Nephron progenitor cell (in vitro differentiated cells): ENCODE data around the gene LOXL3.

Experiments used
- DNase-seq: peaks from one replicate; pipeline ENCODE4 v3.0.0; 2021
- H3K27ac Mint-ChIP-seq: 2 replicates; pipeline ENCODE4 v1.8.0; 2021; ENCODE audit warnings: mild to moderate bottlenecking, moderate library complexity, mixed read lengths
- H3K27me3 Mint-ChIP-seq: 2 replicates; pipeline ENCODE4 v1.8.0; 2021; ENCODE audit warnings: mild to moderate bottlenecking, low read depth, mixed read lengths; ENCODE audit not compliant: poor library complexity
- H3K36me3 Mint-ChIP-seq: 2 replicates; pipeline ENCODE4 v1.8.0; 2021; ENCODE audit warnings: low read depth, mixed read lengths
- H3K4me1 Mint-ChIP-seq: 2 replicates; pipeline ENCODE4 v1.8.0; 2021; ENCODE audit warnings: mixed read lengths
- H3K4me3 Mint-ChIP-seq: 2 replicates; pipeline ENCODE4 v1.8.0; 2021; ENCODE audit warnings: mild to moderate bottlenecking, moderate library complexity, mixed read lengths
- H3K9me3 Mint-ChIP-seq: 2 replicates; pipeline ENCODE4 v1.8.0; 2021; ENCODE audit warnings: mild to moderate bottlenecking, moderate library complexity, mixed read lengths
- TF ChIP-seq, protein P1 (sequence below): fragments of 200-600 bp; sonication (generic); IDR thresholded peaks from 2 replicates; pipeline ENCODE4 v1.5.0; 2021; ENCODE audit warnings: antibody characterized with exemption

Gene LOXL3

DNA sequence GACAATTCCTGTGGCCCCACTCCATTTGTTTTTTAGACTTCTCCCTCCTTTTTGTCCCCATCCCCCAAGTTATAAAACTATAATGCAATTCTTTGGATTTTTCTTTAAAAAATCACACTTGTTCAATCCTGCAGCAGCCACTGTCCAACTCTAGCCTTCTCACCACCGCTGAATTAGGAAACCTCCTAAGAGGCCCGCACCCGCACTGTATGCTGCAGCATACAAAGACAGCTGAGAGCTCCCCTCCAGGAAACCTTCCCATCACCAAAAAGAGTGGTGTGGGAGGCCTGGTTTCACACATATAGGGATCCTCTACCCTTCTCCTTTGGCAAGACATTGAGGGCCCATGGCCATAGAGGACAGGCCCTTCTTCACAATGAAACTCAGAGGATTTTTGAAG lies 49.2 kb downstream of the LOXL3 start:
- peaks cover 100% of the 10 kb centered on the region for H3K27me3 Mint-ChIP-seq
- TF ChIP-seq, protein P1, sequence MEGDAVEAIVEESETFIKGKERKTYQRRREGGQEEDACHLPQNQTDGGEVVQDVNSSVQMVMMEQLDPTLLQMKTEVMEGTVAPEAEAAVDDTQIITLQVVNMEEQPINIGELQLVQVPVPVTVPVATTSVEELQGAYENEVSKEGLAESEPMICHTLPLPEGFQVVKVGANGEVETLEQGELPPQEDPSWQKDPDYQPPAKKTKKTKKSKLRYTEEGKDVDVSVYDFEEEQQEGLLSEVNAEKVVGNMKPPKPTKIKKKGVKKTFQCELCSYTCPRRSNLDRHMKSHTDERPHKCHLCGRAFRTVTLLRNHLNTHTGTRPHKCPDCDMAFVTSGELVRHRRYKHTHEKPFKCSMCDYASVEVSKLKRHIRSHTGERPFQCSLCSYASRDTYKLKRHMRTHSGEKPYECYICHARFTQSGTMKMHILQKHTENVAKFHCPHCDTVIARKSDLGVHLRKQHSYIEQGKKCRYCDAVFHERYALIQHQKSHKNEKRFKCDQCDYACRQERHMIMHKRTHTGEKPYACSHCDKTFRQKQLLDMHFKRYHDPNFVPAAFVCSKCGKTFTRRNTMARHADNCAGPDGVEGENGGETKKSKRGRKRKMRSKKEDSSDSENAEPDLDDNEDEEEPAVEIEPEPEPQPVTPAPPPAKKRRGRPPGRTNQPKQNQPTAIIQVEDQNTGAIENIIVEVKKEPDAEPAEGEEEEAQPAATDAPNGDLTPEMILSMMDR: no peak

DNA sequence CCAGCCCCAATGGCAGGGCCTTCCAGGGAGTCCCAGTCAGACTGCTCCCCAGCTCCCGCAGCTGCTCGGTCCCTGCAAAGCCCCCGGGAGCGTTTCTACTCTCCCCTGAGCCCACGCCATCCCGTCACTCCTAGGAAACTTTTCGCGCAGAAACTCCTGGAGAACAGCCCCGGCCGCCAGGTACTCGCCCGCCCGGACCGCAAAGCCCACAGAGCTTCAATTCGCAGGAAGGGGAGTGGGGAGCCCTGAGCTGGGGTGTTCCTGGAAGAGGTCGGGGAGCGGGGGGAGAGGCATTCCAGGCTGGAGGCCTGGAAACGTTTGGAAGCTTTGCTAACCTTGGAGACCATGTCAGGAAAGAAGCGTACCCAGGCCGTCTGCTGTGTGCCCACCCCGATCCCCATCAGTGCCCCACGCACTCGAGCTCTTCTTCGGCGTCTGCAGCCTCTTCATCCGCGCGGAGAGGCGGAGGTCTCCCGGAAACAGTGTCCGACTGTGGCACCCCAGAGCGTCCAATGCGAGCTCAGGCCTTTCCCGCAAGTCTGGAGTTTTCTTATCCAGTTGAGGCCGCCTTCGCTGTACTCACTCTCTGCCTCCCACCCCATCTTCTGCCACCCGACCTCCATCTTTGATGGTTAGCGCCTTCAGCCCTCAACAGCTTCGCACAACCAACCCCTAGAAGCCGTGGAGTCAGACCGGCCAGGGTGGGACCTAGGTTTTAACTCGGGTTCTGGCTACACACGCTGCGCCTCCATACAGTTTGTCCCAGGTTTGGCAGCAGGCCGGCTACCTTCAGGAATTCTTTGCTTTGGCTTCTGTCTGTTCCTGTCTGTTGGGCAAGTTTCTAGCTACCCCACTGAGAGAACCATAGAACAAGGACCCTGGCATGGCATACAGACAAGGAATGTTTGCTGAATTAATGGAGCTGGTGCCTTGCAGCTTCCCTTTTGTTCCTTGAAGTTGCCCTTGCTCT lies 50.0 kb downstream of the LOXL3 start:
- Mint-ChIP-seq H3K27me3 (peaks cover 100% of the 10 kb centered on the region), H3K4me1 (peaks cover 87% of the 10 kb centered on the region), H3K27ac (no peak overlapping the region), H3K36me3 (peaks cover 30% of the 10 kb centered on the region), H3K9me3 (no peaks in the 10 kb centered on the region), H3K4me3 (peak overlapping the region; percentile 89)
- TF ChIP-seq, protein P1: no peak
- DNase-seq: peak; percentile 15

More for the DNA sequence above, 49.2 kb downstream of the LOXL3 start:
- Mint-ChIP-seq H3K36me3 (peaks cover 30% of the 10 kb centered on the region), H3K27ac (no peak overlapping the region), H3K9me3 (no peaks in the 10 kb centered on the region), H3K4me3 (peak overlapping the region; percentile 89), H3K4me1 (peaks cover 83% of the 10 kb centered on the region)
- DNase-seq: no peak

DNA sequence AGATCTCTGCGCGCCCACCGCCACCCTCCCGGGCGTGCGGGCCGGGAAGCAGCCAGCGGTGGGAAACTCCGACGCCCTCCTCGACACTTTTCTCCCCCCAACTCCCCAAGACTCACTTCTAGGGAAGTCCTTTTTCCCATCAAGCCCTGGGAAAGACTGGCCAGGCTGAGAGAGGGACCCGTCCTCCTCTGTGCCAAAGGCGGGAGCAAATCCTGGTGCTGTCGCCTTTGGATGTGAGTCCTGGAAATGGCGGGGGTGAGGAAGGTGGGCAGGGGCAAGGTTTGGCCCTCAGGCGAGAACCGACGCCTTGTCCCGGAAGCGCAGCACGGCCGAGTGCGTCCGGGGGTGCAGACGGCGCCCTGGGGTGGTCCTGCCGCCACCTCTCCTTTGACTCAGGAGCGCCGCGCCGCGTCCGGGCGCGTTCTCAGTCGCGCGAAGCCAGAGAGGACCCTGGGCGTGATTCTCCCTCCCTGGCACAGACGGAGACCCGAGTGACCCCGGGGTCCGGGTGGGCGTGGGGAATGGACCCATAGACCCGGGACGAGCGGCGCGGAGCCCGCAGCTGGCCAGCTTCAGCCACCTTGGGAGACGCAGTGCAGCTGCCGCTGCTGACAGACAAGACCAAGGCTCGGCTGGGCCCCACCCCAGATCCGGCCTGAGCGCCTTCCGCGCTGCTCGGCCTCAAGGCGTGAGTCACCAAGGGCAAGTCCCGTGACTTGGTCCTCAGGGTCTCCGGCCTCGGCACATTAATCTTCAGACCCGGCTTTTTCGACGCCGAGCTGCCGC lies 50.8 kb downstream of the LOXL3 start:
- no peaks in the 10 kb centered on the region for H3K9me3 Mint-ChIP-seq
- H3K27me3 Mint-ChIP-seq: peaks cover 100% of the 10 kb centered on the region
- H3K27ac Mint-ChIP-seq: no peak overlapping the region

DNA sequence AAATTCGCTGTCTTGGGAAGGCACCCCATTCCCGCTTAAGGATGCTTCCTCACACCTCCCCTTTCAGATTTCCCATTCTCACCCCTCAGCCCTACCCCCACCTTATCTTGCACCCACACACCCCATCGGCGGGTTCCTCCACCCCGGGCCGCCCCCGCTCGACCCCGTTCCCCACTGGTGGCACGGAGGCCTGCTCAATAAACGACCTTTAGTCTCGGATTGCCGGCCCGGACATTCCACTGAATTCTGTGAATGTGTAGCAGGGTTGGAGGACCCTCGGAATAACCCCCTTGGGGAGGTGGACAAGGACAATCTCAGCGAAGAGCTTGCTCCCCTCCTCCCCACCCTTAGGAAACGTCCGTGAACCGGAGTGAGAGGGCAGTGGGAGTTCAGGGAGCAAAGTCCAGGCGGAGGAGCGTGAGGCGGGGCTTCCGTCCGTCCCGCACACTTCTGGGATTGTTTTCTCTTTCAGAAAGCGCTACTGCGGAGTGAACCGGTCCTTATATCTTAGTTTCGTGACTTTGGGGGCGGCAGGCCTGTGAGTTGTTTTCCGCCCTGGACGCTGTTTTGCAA lies 51.5 kb downstream of the LOXL3 start:
- DNase-seq: peak; percentile 45
- H3K27ac Mint-ChIP-seq: peak overlapping the region; percentile 61
- H3K9me3 Mint-ChIP-seq: no peaks in the 10 kb centered on the region
- H3K27me3 Mint-ChIP-seq: peaks cover 100% of the 10 kb centered on the region
- peaks cover 30% of the 10 kb centered on the region for H3K36me3 Mint-ChIP-seq
- H3K4me1 Mint-ChIP-seq: peaks cover 90% of the 10 kb centered on the region
- TF ChIP-seq, protein P1: no peak
- H3K4me3 Mint-ChIP-seq: peak overlapping the region; percentile 89

More for the DNA sequence above, 50.8 kb downstream of the LOXL3 start:
- DNase-seq: peak; percentile 64
- TF ChIP-seq, protein P1: no peak
- peaks cover 87% of the 10 kb centered on the region for H3K4me1 Mint-ChIP-seq
- peaks cover 30% of the 10 kb centered on the region for H3K36me3 Mint-ChIP-seq
- H3K4me3 Mint-ChIP-seq: peak overlapping the region; percentile 89

DNA sequence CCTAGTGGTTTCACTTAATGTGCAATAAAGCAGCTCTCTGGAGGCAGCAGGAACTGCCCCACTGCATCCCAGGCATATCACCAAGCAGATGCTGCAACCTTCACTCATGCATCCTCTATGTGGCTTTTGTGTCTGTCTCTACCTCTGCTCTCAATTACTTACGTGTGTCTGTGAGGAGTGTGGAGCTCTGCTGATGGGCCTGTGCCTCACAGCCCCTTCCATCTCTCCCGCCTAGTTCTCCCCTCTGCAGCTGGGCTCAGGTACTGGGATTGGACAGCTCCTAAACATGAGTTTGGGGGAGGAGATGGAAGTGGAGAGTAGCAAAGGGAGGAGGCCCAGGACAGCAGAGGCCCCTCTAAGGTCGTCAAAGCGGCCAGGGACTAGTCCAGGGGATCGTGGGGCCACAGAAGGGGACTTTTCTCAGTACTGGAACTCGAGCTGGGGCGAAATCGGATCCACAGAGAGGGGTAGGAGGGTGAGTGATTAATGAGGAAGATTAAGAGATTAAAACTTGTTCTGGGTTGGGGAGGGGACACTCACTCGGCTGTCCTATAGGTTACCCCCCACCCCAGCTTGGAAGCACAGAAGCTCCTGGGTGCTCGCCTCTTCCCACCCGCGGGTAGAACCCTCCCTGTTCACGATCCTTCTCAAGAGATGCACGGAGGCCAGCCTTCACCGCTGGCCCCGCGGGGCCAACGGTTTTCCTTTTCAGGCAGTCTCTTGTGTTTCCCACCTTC lies 52.2 kb downstream of the LOXL3 start:
- Mint-ChIP-seq H3K9me3 (no peaks in the 10 kb centered on the region), H3K27me3 (peaks cover 100% of the 10 kb centered on the region), H3K4me3 (peak overlapping the region; percentile 89), H3K27ac (peak overlapping the region; percentile 77), H3K36me3 (peaks cover 25% of the 10 kb centered on the region), H3K4me1 (peaks cover 83% of the 10 kb centered on the region)
- TF ChIP-seq, protein P1: no peak
- DNase-seq: peak; percentile 38
